ENCODE data around the gene C1QA.

DNA sequence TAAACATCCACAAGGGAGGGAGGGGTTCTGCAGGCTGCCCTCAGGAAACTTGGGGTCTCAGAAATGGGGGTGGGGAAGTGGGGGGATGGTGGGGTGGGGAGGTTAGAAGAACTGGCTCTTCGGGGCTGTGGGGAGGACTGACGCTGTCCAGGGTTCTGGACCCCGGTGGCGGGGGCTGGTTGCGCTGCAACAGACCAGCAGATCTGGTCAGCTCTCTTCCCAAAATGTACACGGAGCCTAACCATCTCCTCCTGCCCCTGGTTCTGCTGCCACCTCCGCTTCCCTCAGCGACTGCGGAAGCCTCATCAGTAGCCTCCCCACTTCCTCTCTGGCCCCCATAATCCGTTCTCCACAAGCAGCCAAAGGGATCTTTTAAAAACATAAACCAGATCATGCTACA lies 29.3 kb upstream of the C1QA start:
- TF ChIP-seq, protein P1, sequence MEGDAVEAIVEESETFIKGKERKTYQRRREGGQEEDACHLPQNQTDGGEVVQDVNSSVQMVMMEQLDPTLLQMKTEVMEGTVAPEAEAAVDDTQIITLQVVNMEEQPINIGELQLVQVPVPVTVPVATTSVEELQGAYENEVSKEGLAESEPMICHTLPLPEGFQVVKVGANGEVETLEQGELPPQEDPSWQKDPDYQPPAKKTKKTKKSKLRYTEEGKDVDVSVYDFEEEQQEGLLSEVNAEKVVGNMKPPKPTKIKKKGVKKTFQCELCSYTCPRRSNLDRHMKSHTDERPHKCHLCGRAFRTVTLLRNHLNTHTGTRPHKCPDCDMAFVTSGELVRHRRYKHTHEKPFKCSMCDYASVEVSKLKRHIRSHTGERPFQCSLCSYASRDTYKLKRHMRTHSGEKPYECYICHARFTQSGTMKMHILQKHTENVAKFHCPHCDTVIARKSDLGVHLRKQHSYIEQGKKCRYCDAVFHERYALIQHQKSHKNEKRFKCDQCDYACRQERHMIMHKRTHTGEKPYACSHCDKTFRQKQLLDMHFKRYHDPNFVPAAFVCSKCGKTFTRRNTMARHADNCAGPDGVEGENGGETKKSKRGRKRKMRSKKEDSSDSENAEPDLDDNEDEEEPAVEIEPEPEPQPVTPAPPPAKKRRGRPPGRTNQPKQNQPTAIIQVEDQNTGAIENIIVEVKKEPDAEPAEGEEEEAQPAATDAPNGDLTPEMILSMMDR (IDR thresholded peaks at IDR 0.05; ENCODE audit: poor library complexity), result no peak
- TF ChIP-seq EZH2 (IDR thresholded peaks at IDR 0.05; ENCODE audit: borderline replicate concordance), result no peak
